Measurements from ENCODE around the gene CYP8B1.

CYP8B1 gene

GRCh38 chr3:42849017-42849416, 26.7 kb downstream of the CYP8B1 start:
- DNase-seq (ENCODE audit: low spot score): no peak
- in situ Hi-C loops (cut with MboI; ENCODE audit: low pct_unique_long_range_greater_than_20kb, low sequenced_read_pairs, unreplicated experiment): no loop called here
- TF ChIP-seq CTCF (IDR thresholded peaks at IDR 0.05; ENCODE audit: extremely low read depth, insufficient read depth, missing control alignments): no peak

- in situ Hi-C loops (cut with MboI; ENCODE audit: low pct_unique_long_range_greater_than_20kb, low sequenced_read_pairs, unreplicated experiment): no loop called here
- DNase-seq (ENCODE audit: low spot score): no peak
- TF ChIP-seq CTCF (IDR thresholded peaks at IDR 0.05; ENCODE audit: extremely low read depth, insufficient read depth, missing control alignments): no peak
Measured at GRCh38 chr3:42847731-42848130, 27.9 kb downstream of the CYP8B1 start.

GRCh38 chr3:42846685-42847522, 28.8 kb downstream of the CYP8B1 start:
- DNase-seq (ENCODE audit: low spot score): peak; percentile 41
- in situ Hi-C loops (cut with MboI; ENCODE audit: low pct_unique_long_range_greater_than_20kb, low sequenced_read_pairs, unreplicated experiment): no loop called here
- no peak for TF ChIP-seq CTCF (IDR thresholded peaks at IDR 0.05; ENCODE audit: extremely low read depth, insufficient read depth, missing control alignments)

- DNase-seq (ENCODE audit: low spot score): no peak
- TF ChIP-seq CTCF (IDR thresholded peaks at IDR 0.05; ENCODE audit: extremely low read depth, insufficient read depth, missing control alignments): no peak
- in situ Hi-C loops (cut with MboI; ENCODE audit: low pct_unique_long_range_greater_than_20kb, low sequenced_read_pairs, unreplicated experiment): no loop called here
Measured at GRCh38 chr3:42844815-42845214, 30.9 kb downstream of the CYP8B1 start.

GRCh38 chr3:42844412-42844713, 31.3 kb downstream of the CYP8B1 start:
- no peak for DNase-seq (ENCODE audit: low spot score)
- in situ Hi-C loops (cut with MboI; ENCODE audit: low pct_unique_long_range_greater_than_20kb, low sequenced_read_pairs, unreplicated experiment): no loop called here

GRCh38 chr3:42843713-42844411, 31.8 kb downstream of the CYP8B1 start:
- in situ Hi-C loops (cut with MboI; ENCODE audit: low pct_unique_long_range_greater_than_20kb, low sequenced_read_pairs, unreplicated experiment): no loop called here
- no peak for DNase-seq (ENCODE audit: low spot score)
- TF ChIP-seq CTCF (IDR thresholded peaks at IDR 0.05; ENCODE audit: extremely low read depth, insufficient read depth, missing control alignments): no peak

More at GRCh38 chr3:42844412-42844713, 31.3 kb downstream of the CYP8B1 start:
- no peak for TF ChIP-seq CTCF (IDR thresholded peaks at IDR 0.05; ENCODE audit: extremely low read depth, insufficient read depth, missing control alignments)
